Measurements from ENCODE around the gene VIP.
A peak's percentile ranks its signal among the peaks of the same experiment; 100 is the strongest.

Gene VIP

GRCh38 chr6:152720974-152721373, 29.6 kb upstream of the VIP start:
- DNase-seq: no peak
- no peak overlapping the region for H3K4me3 Mint-ChIP-seq
- H3K4me1 Mint-ChIP-seq: peaks cover 18% of the 10 kb centered on the region
- H3K27ac Mint-ChIP-seq: no peak overlapping the region
- H3K27me3 Mint-ChIP-seq (ENCODE audit: low read depth, poor library complexity): no peaks in the 10 kb centered on the region
- TF ChIP-seq, protein P1, sequence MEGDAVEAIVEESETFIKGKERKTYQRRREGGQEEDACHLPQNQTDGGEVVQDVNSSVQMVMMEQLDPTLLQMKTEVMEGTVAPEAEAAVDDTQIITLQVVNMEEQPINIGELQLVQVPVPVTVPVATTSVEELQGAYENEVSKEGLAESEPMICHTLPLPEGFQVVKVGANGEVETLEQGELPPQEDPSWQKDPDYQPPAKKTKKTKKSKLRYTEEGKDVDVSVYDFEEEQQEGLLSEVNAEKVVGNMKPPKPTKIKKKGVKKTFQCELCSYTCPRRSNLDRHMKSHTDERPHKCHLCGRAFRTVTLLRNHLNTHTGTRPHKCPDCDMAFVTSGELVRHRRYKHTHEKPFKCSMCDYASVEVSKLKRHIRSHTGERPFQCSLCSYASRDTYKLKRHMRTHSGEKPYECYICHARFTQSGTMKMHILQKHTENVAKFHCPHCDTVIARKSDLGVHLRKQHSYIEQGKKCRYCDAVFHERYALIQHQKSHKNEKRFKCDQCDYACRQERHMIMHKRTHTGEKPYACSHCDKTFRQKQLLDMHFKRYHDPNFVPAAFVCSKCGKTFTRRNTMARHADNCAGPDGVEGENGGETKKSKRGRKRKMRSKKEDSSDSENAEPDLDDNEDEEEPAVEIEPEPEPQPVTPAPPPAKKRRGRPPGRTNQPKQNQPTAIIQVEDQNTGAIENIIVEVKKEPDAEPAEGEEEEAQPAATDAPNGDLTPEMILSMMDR (IDR thresholded peaks at IDR 0.05): no peak
- H3K36me3 Mint-ChIP-seq (ENCODE audit: low read depth): no peaks in the 10 kb centered on the region
- no peaks in the 10 kb centered on the region for H3K9me3 Mint-ChIP-seq

DNA sequence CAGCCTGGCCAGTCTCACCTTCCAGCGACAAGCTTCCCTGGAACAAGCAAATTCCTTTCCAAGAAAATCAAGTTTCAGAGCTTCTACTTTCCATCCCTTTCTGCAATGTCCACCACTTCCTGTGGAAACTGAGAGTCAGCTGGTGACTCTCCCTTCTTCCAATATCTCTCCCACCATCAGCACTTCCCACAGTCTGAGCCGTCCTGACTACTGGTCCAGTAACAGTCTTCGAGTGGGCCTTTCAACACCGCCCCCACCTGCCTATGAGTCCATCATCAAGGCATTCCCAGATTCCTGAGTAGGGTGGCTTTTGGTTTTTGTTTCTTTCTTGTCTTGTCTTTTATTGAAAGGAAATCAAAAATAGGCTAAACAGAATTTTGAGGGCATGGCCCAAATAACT, 28.6 kb upstream of the VIP start:
- no peak for DNase-seq

DNA sequence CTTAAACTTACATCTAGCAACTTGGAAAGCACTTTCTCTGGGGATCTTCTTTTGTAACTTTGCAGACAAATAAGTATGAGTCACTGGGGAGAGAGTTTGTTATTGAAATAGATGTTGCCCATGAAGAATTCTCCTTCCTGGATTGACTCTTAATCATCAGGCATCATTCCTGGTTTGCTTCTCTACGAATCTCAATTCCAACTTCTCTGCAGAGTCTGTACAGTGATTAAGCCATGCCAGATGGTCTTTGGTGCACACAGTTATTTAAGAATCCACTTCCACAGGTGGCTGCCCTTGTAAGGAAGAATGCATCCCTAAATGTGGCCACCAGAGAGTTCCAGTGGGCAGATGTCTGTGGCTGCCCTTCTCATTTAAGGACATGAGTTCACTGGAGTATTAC, 27.2 kb upstream of the VIP start:
- TF ChIP-seq, protein P1 (IDR thresholded peaks at IDR 0.05): no peak
- no peaks in the 10 kb centered on the region for H3K9me3 Mint-ChIP-seq
- no peaks in the 10 kb centered on the region for H3K27me3 Mint-ChIP-seq (ENCODE audit: low read depth, poor library complexity)
- no peak for DNase-seq
- H3K4me3 Mint-ChIP-seq: no peak overlapping the region
- peaks cover 18% of the 10 kb centered on the region for H3K4me1 Mint-ChIP-seq
- H3K36me3 Mint-ChIP-seq (ENCODE audit: low read depth): no peaks in the 10 kb centered on the region
- no peak overlapping the region for H3K27ac Mint-ChIP-seq

More for the DNA sequence above, 28.6 kb upstream of the VIP start:
- Mint-ChIP-seq H3K4me1 (peaks cover 18% of the 10 kb centered on the region), H3K9me3 (no peaks in the 10 kb centered on the region), H3K4me3 (no peak overlapping the region), H3K27ac (peak overlapping the region; percentile 47), H3K27me3 (ENCODE audit: low read depth, poor library complexity) (no peaks in the 10 kb centered on the region), H3K36me3 (ENCODE audit: low read depth) (no peaks in the 10 kb centered on the region)
- TF ChIP-seq, protein P1 (IDR thresholded peaks at IDR 0.05): no peak

DNA sequence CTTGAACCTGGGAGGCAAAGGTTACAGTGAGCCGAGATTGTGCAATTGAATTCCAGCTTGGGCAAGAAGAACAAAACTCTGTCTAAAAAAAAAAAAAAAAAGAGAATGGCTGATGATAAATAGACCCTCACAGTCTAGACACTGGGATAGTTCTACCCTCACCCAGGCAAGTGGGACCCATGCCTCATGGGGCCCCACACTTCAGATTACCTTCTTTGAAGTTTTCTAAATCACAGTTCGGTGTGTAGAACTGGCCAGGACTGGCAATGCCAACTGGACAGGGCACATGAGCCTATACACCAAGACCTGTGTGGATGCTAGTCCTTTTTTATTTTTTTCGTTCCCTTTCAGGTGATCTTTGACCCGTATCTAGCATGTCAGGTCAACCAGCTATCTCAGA, 24.3 kb upstream of the VIP start:
- TF ChIP-seq, protein P1 (IDR thresholded peaks at IDR 0.05): no peak
- H3K36me3 Mint-ChIP-seq (ENCODE audit: low read depth): no peaks in the 10 kb centered on the region
- H3K9me3 Mint-ChIP-seq: no peaks in the 10 kb centered on the region
- H3K27ac Mint-ChIP-seq: no peak overlapping the region
- peaks cover 3% of the 10 kb centered on the region for H3K27me3 Mint-ChIP-seq (ENCODE audit: low read depth, poor library complexity)
- no peak for DNase-seq
- no peak overlapping the region for H3K4me3 Mint-ChIP-seq
- H3K4me1 Mint-ChIP-seq: peaks cover 8% of the 10 kb centered on the region

DNA sequence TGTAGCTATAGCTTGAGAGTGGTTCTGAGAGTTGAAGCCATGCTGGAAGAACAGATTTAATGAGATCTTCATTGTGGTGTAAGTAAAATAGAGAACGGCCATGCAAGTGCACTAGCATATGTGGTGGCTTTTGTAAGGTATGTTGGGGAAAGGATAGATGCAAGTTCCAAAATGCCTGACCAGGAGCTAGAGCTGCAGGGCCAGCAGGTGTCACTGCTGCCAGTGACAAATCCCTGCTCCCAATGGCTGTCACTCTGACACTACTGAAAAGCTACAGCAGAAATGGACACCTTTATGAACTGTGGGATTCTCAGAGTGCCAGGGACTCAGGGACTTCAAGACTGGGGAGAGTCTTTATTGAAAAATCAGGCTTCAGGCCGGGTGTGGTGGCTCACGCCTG, 23.1 kb upstream of the VIP start:
- Mint-ChIP-seq H3K36me3 (ENCODE audit: low read depth) (no peaks in the 10 kb centered on the region), H3K9me3 (no peaks in the 10 kb centered on the region), H3K4me3 (no peak overlapping the region), H3K4me1 (no peaks in the 10 kb centered on the region), H3K27ac (no peak overlapping the region), H3K27me3 (ENCODE audit: low read depth, poor library complexity) (peaks cover 3% of the 10 kb centered on the region)
- no peak for DNase-seq
- TF ChIP-seq, protein P1 (IDR thresholded peaks at IDR 0.05): no peak

- TF ChIP-seq, protein P1 (IDR thresholded peaks at IDR 0.05): no peak
- Mint-ChIP-seq H3K27me3 (ENCODE audit: low read depth, poor library complexity) (peaks cover 6% of the 10 kb centered on the region), H3K4me1 (no peaks in the 10 kb centered on the region), H3K27ac (no peak overlapping the region), H3K4me3 (no peak overlapping the region), H3K9me3 (peaks cover 4% of the 10 kb centered on the region), H3K36me3 (ENCODE audit: low read depth) (no peaks in the 10 kb centered on the region)
- DNase-seq: no peak
Observed at GRCh38 chr6:152734630-152735029, 16.0 kb upstream of the VIP start.

Measured in nephron progenitor cell (in vitro differentiated cells).